Lower lobe of right lung (tissue), 2 donors: ENCODE results near the gene STK39. TPM values are rescaled to one million over a fixed set of nuclear protein-coding genes. Genes with fewer than 3 reads are reported as not detected.

Source experiments
- ATAC-seq, 2 donors: fragments of 200-7000 bp; cut with Tn5 transposase; one replicate each; pipeline ENCODE4 v1.9.1; 2020 to 2022; ENCODE audit warnings: mild to moderate bottlenecking in 2 of 2, moderate library complexity in 2 of 2
- DNase-seq: peaks from one replicate; pipeline ENCODE4 v3.0.0-alpha.2; 2020
- H3K27ac ChIP-seq: fragments of 200-600 bp; one replicate; pipeline ENCODE4 v1.8.0; 2022
- H3K27me3 ChIP-seq: fragments of 200-600 bp; one replicate; pipeline ENCODE4 v1.8.0; 2022; ENCODE audit warnings: low read depth
- H3K36me3 ChIP-seq: fragments of 200-600 bp; one replicate; pipeline ENCODE4 v1.8.0; 2022; ENCODE audit warnings: mild to moderate bottlenecking
- H3K4me1 ChIP-seq: fragments of 200-600 bp; one replicate; pipeline ENCODE4 v1.8.0; 2022
- H3K4me3 ChIP-seq: fragments of 200-600 bp; one replicate; pipeline ENCODE4 v1.8.0; 2022; ENCODE audit warnings: mild to moderate bottlenecking
- H3K9me3 ChIP-seq: fragments of 200-600 bp; one replicate; pipeline ENCODE4 v1.8.0; 2022
- intact Hi-C: fragments of 100-400 bp; cut with DNase I; formaldehyde crosslinking; loops from one replicate; pipeline ENCODE4 v1.11.0; 2022
- total RNA-seq: library from RNA; stranded (reverse); fragmentation: NEBNext Ultra II Directional; extraction: Animal tissue kit (Norgen Biotek cat#: 25700); gene quantifications from one replicate; pipeline ENCODE4 v1.2.1, GENCODE V29; 2021
- TF ChIP-seq, protein P1 (sequence below): fragments of 200-600 bp; IDR thresholded peaks from one replicate; pipeline ENCODE4 v1.8.0; 2022; ENCODE audit warnings: antibody characterized with exemption, mild to moderate bottlenecking
- donor health status: DM: no; HTN: yes; CAD: no; lungs with severe emphysema.

STK39 gene
- total RNA-seq, 1 donor from 2014 or later = 12.6 TPM

GRCh38 chr2:168035458-168035857 is 211.9 kb downstream of the STK39 start:
- TF ChIP-seq, protein P1, sequence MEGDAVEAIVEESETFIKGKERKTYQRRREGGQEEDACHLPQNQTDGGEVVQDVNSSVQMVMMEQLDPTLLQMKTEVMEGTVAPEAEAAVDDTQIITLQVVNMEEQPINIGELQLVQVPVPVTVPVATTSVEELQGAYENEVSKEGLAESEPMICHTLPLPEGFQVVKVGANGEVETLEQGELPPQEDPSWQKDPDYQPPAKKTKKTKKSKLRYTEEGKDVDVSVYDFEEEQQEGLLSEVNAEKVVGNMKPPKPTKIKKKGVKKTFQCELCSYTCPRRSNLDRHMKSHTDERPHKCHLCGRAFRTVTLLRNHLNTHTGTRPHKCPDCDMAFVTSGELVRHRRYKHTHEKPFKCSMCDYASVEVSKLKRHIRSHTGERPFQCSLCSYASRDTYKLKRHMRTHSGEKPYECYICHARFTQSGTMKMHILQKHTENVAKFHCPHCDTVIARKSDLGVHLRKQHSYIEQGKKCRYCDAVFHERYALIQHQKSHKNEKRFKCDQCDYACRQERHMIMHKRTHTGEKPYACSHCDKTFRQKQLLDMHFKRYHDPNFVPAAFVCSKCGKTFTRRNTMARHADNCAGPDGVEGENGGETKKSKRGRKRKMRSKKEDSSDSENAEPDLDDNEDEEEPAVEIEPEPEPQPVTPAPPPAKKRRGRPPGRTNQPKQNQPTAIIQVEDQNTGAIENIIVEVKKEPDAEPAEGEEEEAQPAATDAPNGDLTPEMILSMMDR = no peak
- Histone ChIP-seq H3K9me3 (no peaks in the 10 kb centered on the region), H3K27me3 (no peaks in the 10 kb centered on the region), H3K27ac (no peak overlapping the region), H3K4me1 (no peaks in the 10 kb centered on the region), H3K4me3 (no peak overlapping the region), H3K36me3 (no peaks in the 10 kb centered on the region)
- intact Hi-C loops = no loop called here
- ATAC-seq = no peak
- DNase-seq = no peak

GRCh38 chr2:168034616-168035015 is 212.8 kb downstream of the STK39 start:
- Histone ChIP-seq H3K4me1 (no peaks in the 10 kb centered on the region), H3K36me3 (no peaks in the 10 kb centered on the region), H3K4me3 (no peak overlapping the region), H3K27me3 (no peaks in the 10 kb centered on the region), H3K9me3 (no peaks in the 10 kb centered on the region), H3K27ac (no peak overlapping the region)
- TF ChIP-seq, protein P1 = no peak
- ATAC-seq (no peak), DNase-seq (no peak)
- intact Hi-C loops = no loop called here

GRCh38 chr2:168033966-168034365 is 213.4 kb downstream of the STK39 start:
- Histone ChIP-seq H3K27me3 (no peaks in the 10 kb centered on the region), H3K4me3 (no peak overlapping the region), H3K36me3 (no peaks in the 10 kb centered on the region), H3K4me1 (no peaks in the 10 kb centered on the region), H3K27ac (no peak overlapping the region), H3K9me3 (no peaks in the 10 kb centered on the region)
- TF ChIP-seq, protein P1 = no peak
- ATAC-seq (no peak), DNase-seq (no peak)
- intact Hi-C loops = no loop called here

DNA sequence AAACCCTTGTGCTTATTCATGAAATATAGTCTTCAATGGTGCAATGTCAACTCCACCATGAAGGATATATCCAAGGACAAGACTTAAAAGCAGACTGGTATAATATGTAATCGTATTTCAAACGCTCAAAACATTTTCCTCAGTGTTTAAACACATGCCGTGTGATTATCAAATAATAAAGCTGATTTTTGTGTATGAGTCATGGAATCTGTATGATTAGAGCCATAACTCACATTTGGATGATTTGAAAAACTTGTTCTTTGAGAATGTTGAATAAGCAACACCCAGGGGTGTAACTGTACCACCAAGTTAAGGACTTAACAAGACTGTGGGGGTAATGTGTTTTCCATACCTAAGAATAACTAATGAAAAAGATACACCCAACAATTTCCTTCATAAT is 215.3 kb downstream of the STK39 start:
- Histone ChIP-seq H3K9me3 (no peaks in the 10 kb centered on the region), H3K27me3 (no peaks in the 10 kb centered on the region), H3K4me1 (no peaks in the 10 kb centered on the region), H3K27ac (no peak overlapping the region), H3K36me3 (no peaks in the 10 kb centered on the region), H3K4me3 (no peak overlapping the region)
- ATAC-seq = no peak
- intact Hi-C loops = no loop called here
- no peak for DNase-seq
- TF ChIP-seq, protein P1 = no peak

- Histone ChIP-seq H3K9me3 (no peaks in the 10 kb centered on the region), H3K36me3 (no peaks in the 10 kb centered on the region), H3K27ac (no peak overlapping the region), H3K4me1 (no peaks in the 10 kb centered on the region), H3K4me3 (no peak overlapping the region), H3K27me3 (no peaks in the 10 kb centered on the region)
- TF ChIP-seq, protein P1 = no peak
- ATAC-seq (no peak), DNase-seq (no peak)
- intact Hi-C loops = no loop called here
Observed at GRCh38 chr2:168030862-168031624, 216.4 kb downstream of the STK39 start.
